Left renal cortex interstitium (tissue), 4 donors: ENCODE data around the gene GBF1. TPM values are rescaled to one million over a fixed set of nuclear protein-coding genes. Genes with fewer than 3 reads are reported as not detected.
"Not testable (repeated sequence)": the region's sequence is repeated elsewhere in the genome, so short reads cannot be mapped to it uniquely, and the experiment has no call there.

Experiments used
- DNase-seq, 4 donors: peaks; one replicate each; pipeline ENCODE4 v3.0.0-alpha.2; 2013; ENCODE audit warnings: low read depth in 4 of 4, low spot score in 2 of 4, missing footprints in 1 of 4
- polyA plus RNA-seq, 4 donors: library from polyadenylated mRNA; unstranded; fragments of 120-200 nt; gene quantifications; one replicate each; pipeline ENCODE4 v1.2.1, GENCODE V29; 2013; ENCODE audit not compliant: insufficient read length in 4 of 4

GBF1 gene
- polyA plus RNA-seq, 4 donors = 39.9 to 58.8 (median 47.2) TPM

GRCh38 chr10:102299873-102300272, 54.5 kb downstream of the GBF1 start:
- no peak for DNase-seq

- DNase-seq = no peak
Observed at GRCh38 chr10:102300278-102300843, 55.0 kb downstream of the GBF1 start.

- not testable (repeated sequence) for DNase-seq
Observed at GRCh38 chr10:102300912-102301311, 55.6 kb downstream of the GBF1 start.

- not testable (repeated sequence) for DNase-seq
Observed at GRCh38 chr10:102301332-102301731, 56.0 kb downstream of the GBF1 start.

- DNase-seq = no peak
Observed at GRCh38 chr10:102302611-102303010, 57.3 kb downstream of the GBF1 start.

GRCh38 chr10:102306006-102306405, 60.7 kb downstream of the GBF1 start:
- no peak for DNase-seq

GRCh38 chr10:102306710-102307109, 61.4 kb downstream of the GBF1 start:
- DNase-seq = no peak

- not testable (repeated sequence) for DNase-seq
Observed at GRCh38 chr10:102308318-102308717, 63.0 kb downstream of the GBF1 start.

- DNase-seq = no peak
Observed at GRCh38 chr10:102309236-102309635, 63.9 kb downstream of the GBF1 start.

- no peak for DNase-seq
Observed at GRCh38 chr10:102309916-102310315, 64.6 kb downstream of the GBF1 start.

GRCh38 chr10:102310361-102311024, 65.2 kb downstream of the GBF1 start:
- no peak for DNase-seq

- DNase-seq = no peak
Observed at GRCh38 chr10:102311025-102311420, 65.7 kb downstream of the GBF1 start.

- DNase-seq = no peak
Observed at GRCh38 chr10:102312683-102313082, 67.4 kb downstream of the GBF1 start.

GRCh38 chr10:102313221-102313896, 68.0 kb downstream of the GBF1 start:
- DNase-seq = peak in 2 of 4 donors; percentile 45 to 55

- no peak for DNase-seq
Observed at GRCh38 chr10:102314801-102315200, 69.5 kb downstream of the GBF1 start.

- DNase-seq = no peak
Observed at GRCh38 chr10:102316421-102316820, 71.1 kb downstream of the GBF1 start.

- no peak for DNase-seq
Observed at GRCh38 chr10:102322914-102323313, 77.6 kb downstream of the GBF1 start.

GRCh38 chr10:102324061-102324460, 78.7 kb downstream of the GBF1 start:
- DNase-seq = no peak

- DNase-seq = no peak
Observed at GRCh38 chr10:102326031-102326430, 80.7 kb downstream of the GBF1 start.

- DNase-seq = no peak
Observed at GRCh38 chr10:102327002-102327401, 81.7 kb downstream of the GBF1 start.

- no peak for DNase-seq
Observed at GRCh38 chr10:102327641-102328040, 82.3 kb downstream of the GBF1 start.

GRCh38 chr10:102332772-102333171, 87.4 kb downstream of the GBF1 start:
- DNase-seq = no peak
